CD4-positive, CD25-positive, alpha-beta regulatory T cell (primary cell): ENCODE results near the gene MAP2K4. TPM values are rescaled to one million over a fixed set of nuclear protein-coding genes. Genes with fewer than 3 reads are reported as not detected.

Source experiments
- ATAC-seq, 2 donors: fragments of 150-1000 bp; cut with Tn5 transposase; one replicate each; pipeline ENCODE4 v1.10.0; 2021; ENCODE audit warnings: low read depth in 2 of 2, moderate number of reproducible peaks in 2 of 2, moderate library complexity in 1 of 2
- DNase-seq, 3 donors: peaks; one replicate each; pipeline versions ENCODE4 v3.0.0 to v3.0.0-alpha.2; 2012 to 2022; ENCODE audit warnings: mixed read lengths in 1 of 3
- H3K27ac ChIP-seq: one replicate; pipeline ENCODE4 v1.7.0; 2013; ENCODE audit warnings: mild to moderate bottlenecking, low read length; ENCODE audit not compliant: insufficient read depth, poor library complexity, severe bottlenecking
- H3K27me3 ChIP-seq: one replicate; pipeline ENCODE4 v1.7.0; 2013; ENCODE audit warnings: low read length; ENCODE audit not compliant: control insufficient read depth, insufficient read depth
- H3K36me3 ChIP-seq: one replicate; pipeline ENCODE4 v1.7.0; 2013; ENCODE audit warnings: mild to moderate bottlenecking, low read length, moderate library complexity; ENCODE audit not compliant: control insufficient read depth, insufficient read depth
- H3K4me1 ChIP-seq: 2 replicates; pipeline ENCODE4 v1.7.0; 2013; ENCODE audit warnings: mild to moderate bottlenecking, low read length; ENCODE audit not compliant: insufficient read depth, control insufficient read depth, poor library complexity, severe bottlenecking
- H3K4me3 ChIP-seq: one replicate; pipeline ENCODE4 v1.7.0; 2013; ENCODE audit warnings: low read depth, mild to moderate bottlenecking, low read length, moderate library complexity
- H3K9me3 ChIP-seq, 2 experiments: 1 replicate in 1 of 2; 2 replicates in 1 of 2; pipeline ENCODE4 v1.7.0; 2013; ENCODE audit warnings: low read length in 2 of 2, mild to moderate bottlenecking in 1 of 2, moderate library complexity in 1 of 2; ENCODE audit not compliant: control insufficient read depth in 2 of 2
- H3K27ac Mint-ChIP-seq, 3 donors: one replicate each; pipeline ENCODE4 v1.8.0; 2020 to 2022; ENCODE audit warnings: mild to moderate bottlenecking in 3 of 3, mixed read lengths in 3 of 3, moderate library complexity in 2 of 3
- H3K27me3 Mint-ChIP-seq: one replicate; pipeline ENCODE4 v1.8.0; 2022; ENCODE audit warnings: mild to moderate bottlenecking, mixed read lengths
- H3K36me3 Mint-ChIP-seq: one replicate; pipeline ENCODE4 v1.8.0; 2020; ENCODE audit warnings: mixed read lengths
- H3K4me1 Mint-ChIP-seq, 4 donors: one replicate each; pipeline ENCODE4 v1.8.0; 2020 to 2022; ENCODE audit warnings: mixed read lengths in 4 of 4, mild to moderate bottlenecking in 1 of 4
- H3K4me3 Mint-ChIP-seq, 4 donors: one replicate each; pipeline ENCODE4 v1.8.0; 2020 to 2022; ENCODE audit warnings: mild to moderate bottlenecking in 4 of 4, mixed read lengths in 4 of 4, moderate library complexity in 3 of 4
- H3K9me3 Mint-ChIP-seq, 7 donors: one replicate each; pipeline ENCODE4 v1.8.0; 2020 to 2022; ENCODE audit warnings: mixed read lengths in 7 of 7, mild to moderate bottlenecking in 3 of 7, moderate library complexity in 2 of 7
- polyA plus RNA-seq, 4 donors: library from polyadenylated mRNA; unstranded; fragments of 300-500 nt; fragmentation: Illumina TruSeq; gene quantifications; one replicate each; pipeline ENCODE4 v1.2.3, GENCODE V29; 2021
- total RNA-seq: library from RNA; stranded (reverse); gene quantifications from one replicate; pipeline ENCODE4 v1.2.3, GENCODE V29; 2022

Gene MAP2K4
- total and polyA plus RNA-seq, 5 donors from 2014 or later, result 25.1 to 30.6 (median 26.1) TPM

- Mint-ChIP-seq H3K4me3 (peak overlapping the region; percentile 83 to 98 (median 86)), H3K36me3 (no peaks in the 10 kb centered on the region), H3K27ac (peak overlapping the region in 2 of 3 donors; percentile 69 to 92), H3K4me1 (peaks cover 31 to 62% (median 50%) of the 10 kb centered on the region in 4 donors), H3K27me3 (peaks cover 19% of the 10 kb centered on the region), H3K9me3 (no peaks in the 10 kb centered on the region)
- H3K4me3 ChIP-seq, result peak overlapping the region; percentile 75
- DNase-seq, result no peak
- no peaks in the 10 kb centered on the region for H3K27me3 ChIP-seq
- H3K4me1 ChIP-seq, result peaks cover 35% of the 10 kb centered on the region
- no peak for ATAC-seq
- no peaks in the 10 kb centered on the region for H3K9me3 ChIP-seq
- no peak overlapping the region for H3K27ac ChIP-seq
- H3K36me3 ChIP-seq, result no peaks in the 10 kb centered on the region
Observed at GRCh38 chr17:12021623-12022140, 1.0 kb downstream of the MAP2K4 start.

- Mint-ChIP-seq H3K4me1 (peaks cover 31 to 68% (median 56%) of the 10 kb centered on the region in 4 donors), H3K27ac (peak overlapping the region in 1 of 3 donors; percentile 92), H3K4me3 (peak overlapping the region; percentile 83 to 98 (median 86)), H3K36me3 (no peaks in the 10 kb centered on the region), H3K9me3 (no peaks in the 10 kb centered on the region), H3K27me3 (peaks cover 16% of the 10 kb centered on the region)
- Histone ChIP-seq H3K4me3 (peak overlapping the region; percentile 75), H3K27ac (no peak overlapping the region), H3K27me3 (no peaks in the 10 kb centered on the region), H3K36me3 (no peaks in the 10 kb centered on the region), H3K4me1 (peaks cover 35% of the 10 kb centered on the region), H3K9me3 (no peaks in the 10 kb centered on the region)
- DNase-seq (no peak), ATAC-seq (no peak)
Observed at GRCh38 chr17:12022310-12022709, 1.6 kb downstream of the MAP2K4 start.

GRCh38 chr17:12024327-12024726 lies 3.6 kb downstream of the MAP2K4 start:
- Mint-ChIP-seq H3K9me3 (no peaks in the 10 kb centered on the region), H3K4me3 (peak overlapping the region in 2 of 4 donors; percentile 66 to 86), H3K4me1 (peaks cover 44 to 85% (median 62%) of the 10 kb centered on the region in 4 donors), H3K36me3 (peaks cover 3% of the 10 kb centered on the region), H3K27ac (no peak overlapping the region), H3K27me3 (peaks cover 10% of the 10 kb centered on the region)
- H3K27ac ChIP-seq, result no peak overlapping the region
- no peaks in the 10 kb centered on the region for H3K36me3 ChIP-seq
- no peak overlapping the region for H3K4me3 ChIP-seq
- ATAC-seq (no peak), DNase-seq (no peak)
- H3K27me3 ChIP-seq, result no peaks in the 10 kb centered on the region
- peaks cover 35% of the 10 kb centered on the region for H3K4me1 ChIP-seq
- no peaks in the 10 kb centered on the region for H3K9me3 ChIP-seq

GRCh38 chr17:12027658-12028057 lies 7.0 kb downstream of the MAP2K4 start:
- Histone ChIP-seq H3K4me1 (peaks cover 19% of the 10 kb centered on the region), H3K36me3 (no peaks in the 10 kb centered on the region), H3K4me3 (no peak overlapping the region), H3K27me3 (no peaks in the 10 kb centered on the region), H3K27ac (no peak overlapping the region), H3K9me3 (no peaks in the 10 kb centered on the region)
- H3K27me3 Mint-ChIP-seq, result no peaks in the 10 kb centered on the region
- DNase-seq, result no peak
- peaks cover 0 to 2% (median 0%) of the 10 kb centered on the region in 7 donors for H3K9me3 Mint-ChIP-seq
- H3K4me3 Mint-ChIP-seq, result no peak overlapping the region
- peaks cover 3% of the 10 kb centered on the region for H3K36me3 Mint-ChIP-seq
- H3K27ac Mint-ChIP-seq, result no peak overlapping the region
- peaks cover 47 to 88% (median 60%) of the 10 kb centered on the region in 4 donors for H3K4me1 Mint-ChIP-seq
- ATAC-seq, result no peak

GRCh38 chr17:12028611-12029010 lies 7.9 kb downstream of the MAP2K4 start:
- Histone ChIP-seq H3K27ac (no peak overlapping the region), H3K4me1 (peaks cover 10% of the 10 kb centered on the region), H3K27me3 (no peaks in the 10 kb centered on the region), H3K4me3 (no peak overlapping the region), H3K9me3 (no peaks in the 10 kb centered on the region), H3K36me3 (no peaks in the 10 kb centered on the region)
- Mint-ChIP-seq H3K36me3 (peaks cover 3% of the 10 kb centered on the region), H3K4me3 (no peak overlapping the region), H3K4me1 (peaks cover 49 to 81% (median 54%) of the 10 kb centered on the region in 4 donors), H3K27ac (no peak overlapping the region), H3K27me3 (no peaks in the 10 kb centered on the region), H3K9me3 (peaks cover 0 to 2% (median 0%) of the 10 kb centered on the region in 7 donors)
- DNase-seq (no peak), ATAC-seq (no peak)

- H3K4me3 Mint-ChIP-seq, result no peak overlapping the region
- Histone ChIP-seq H3K27ac (no peak overlapping the region), H3K4me1 (peaks cover 4% of the 10 kb centered on the region), H3K36me3 (peaks cover 2% of the 10 kb centered on the region), H3K4me3 (no peak overlapping the region), H3K9me3 (no peaks in the 10 kb centered on the region), H3K27me3 (no peaks in the 10 kb centered on the region)
- no peak overlapping the region for H3K27ac Mint-ChIP-seq
- H3K4me1 Mint-ChIP-seq, result peaks cover 25 to 54% (median 35%) of the 10 kb centered on the region in 4 donors
- peaks cover 0 to 2% (median 0%) of the 10 kb centered on the region in 7 donors for H3K9me3 Mint-ChIP-seq
- ATAC-seq, result no peak
- peaks cover 11% of the 10 kb centered on the region for H3K36me3 Mint-ChIP-seq
- DNase-seq, result no peak
- H3K27me3 Mint-ChIP-seq, result no peaks in the 10 kb centered on the region
Observed at GRCh38 chr17:12034538-12034937, 13.9 kb downstream of the MAP2K4 start.

GRCh38 chr17:12035673-12036072 lies 15.0 kb downstream of the MAP2K4 start:
- ATAC-seq (no peak), DNase-seq (no peak)
- Mint-ChIP-seq H3K27me3 (no peaks in the 10 kb centered on the region), H3K4me3 (no peak overlapping the region), H3K4me1 (peaks cover 33 to 45% (median 36%) of the 10 kb centered on the region in 4 donors), H3K36me3 (peaks cover 11% of the 10 kb centered on the region), H3K27ac (no peak overlapping the region), H3K9me3 (peaks cover 0 to under 1% (median 0%) of the 10 kb centered on the region in 7 donors)
- Histone ChIP-seq H3K27ac (no peak overlapping the region), H3K27me3 (no peaks in the 10 kb centered on the region), H3K9me3 (no peaks in the 10 kb centered on the region), H3K4me3 (no peak overlapping the region), H3K36me3 (peaks cover 2% of the 10 kb centered on the region), H3K4me1 (peaks cover 4% of the 10 kb centered on the region)

- Mint-ChIP-seq H3K4me1 (peaks cover 30 to 39% (median 32%) of the 10 kb centered on the region in 4 donors), H3K27me3 (no peaks in the 10 kb centered on the region), H3K9me3 (no peaks in the 10 kb centered on the region), H3K4me3 (no peak overlapping the region), H3K36me3 (peaks cover 11% of the 10 kb centered on the region), H3K27ac (no peak overlapping the region)
- Histone ChIP-seq H3K4me1 (no peaks in the 10 kb centered on the region), H3K9me3 (no peaks in the 10 kb centered on the region), H3K27me3 (no peaks in the 10 kb centered on the region), H3K36me3 (peaks cover 2% of the 10 kb centered on the region), H3K27ac (no peak overlapping the region), H3K4me3 (no peak overlapping the region)
- DNase-seq, result no peak
- no peak for ATAC-seq
Observed at GRCh38 chr17:12037970-12038369, 17.3 kb downstream of the MAP2K4 start.
